ENCODE measurements around the gene PDE4C.

PDE4C gene

GRCh38 chr19:18233224-18233825, 7.1 kb upstream of the PDE4C start:
- H3K4me3 ChIP-seq (ENCODE audit: low read depth, low read length): no peak overlapping the region
- peak; percentile 69 for DNase-seq (ENCODE audit: low read depth)
- TF ChIP-seq POLR2A (IDR thresholded peaks at IDR 0.05; ENCODE audit: extremely low read depth, insufficient read length) (no peak), MYC (IDR thresholded peaks at IDR 0.05; ENCODE audit: low read depth, low read length) (no peak), MAX (IDR thresholded peaks at IDR 0.05; ENCODE audit: low read depth, low read length) (peak; percentile 58), CTCF (IDR thresholded peaks at IDR 0.05; ENCODE audit: low read depth, low read length) (no peak)

GRCh38 chr19:18232540-18233223, 6.4 kb upstream of the PDE4C start:
- H3K4me3 ChIP-seq (ENCODE audit: low read depth, low read length): no peak overlapping the region
- TF ChIP-seq MAX (IDR thresholded peaks at IDR 0.05; ENCODE audit: low read depth, low read length) (no peak), CTCF (IDR thresholded peaks at IDR 0.05; ENCODE audit: low read depth, low read length) (no peak), POLR2A (IDR thresholded peaks at IDR 0.05; ENCODE audit: extremely low read depth, insufficient read length) (no peak), MYC (IDR thresholded peaks at IDR 0.05; ENCODE audit: low read depth, low read length) (no peak)
- DNase-seq (ENCODE audit: low read depth): no peak

- DNase-seq (ENCODE audit: low read depth): peak; percentile 83
- no peak for TF ChIP-seq POLR2A (IDR thresholded peaks at IDR 0.05; ENCODE audit: extremely low read depth, insufficient read length)
- no peak for TF ChIP-seq MAX (IDR thresholded peaks at IDR 0.05; ENCODE audit: low read depth, low read length)
- TF ChIP-seq MYC (IDR thresholded peaks at IDR 0.05; ENCODE audit: low read depth, low read length): no peak
- no peak for TF ChIP-seq CTCF (IDR thresholded peaks at IDR 0.05; ENCODE audit: low read depth, low read length)
- H3K4me3 ChIP-seq (ENCODE audit: low read depth, low read length): no peak overlapping the region
Measured at GRCh38 chr19:18231775-18232174, 5.5 kb upstream of the PDE4C start.

GRCh38 chr19:18230941-18231734, 4.9 kb upstream of the PDE4C start:
- no peak overlapping the region for H3K4me3 ChIP-seq (ENCODE audit: low read depth, low read length)
- no peak for TF ChIP-seq POLR2A (IDR thresholded peaks at IDR 0.05; ENCODE audit: extremely low read depth, insufficient read length)
- TF ChIP-seq CTCF (IDR thresholded peaks at IDR 0.05; ENCODE audit: low read depth, low read length): no peak
- TF ChIP-seq MYC (IDR thresholded peaks at IDR 0.05; ENCODE audit: low read depth, low read length): no peak
- no peak for TF ChIP-seq MAX (IDR thresholded peaks at IDR 0.05; ENCODE audit: low read depth, low read length)
- DNase-seq (ENCODE audit: low read depth): no peak

GRCh38 chr19:18229915-18230314, 3.7 kb upstream of the PDE4C start:
- TF ChIP-seq MYC (IDR thresholded peaks at IDR 0.05; ENCODE audit: low read depth, low read length): no peak
- TF ChIP-seq CTCF (IDR thresholded peaks at IDR 0.05; ENCODE audit: low read depth, low read length): no peak
- no peak for TF ChIP-seq POLR2A (IDR thresholded peaks at IDR 0.05; ENCODE audit: extremely low read depth, insufficient read length)
- DNase-seq (ENCODE audit: low read depth): no peak
- H3K4me3 ChIP-seq (ENCODE audit: low read depth, low read length): no peak overlapping the region
